ENCODE results near the gene CACNA2D3. TPM values are rescaled to one million over a fixed set of nuclear protein-coding genes. Genes with fewer than 3 reads are reported as not detected.
A peak's percentile ranks its signal among the peaks of the same experiment; 100 is the strongest.

Gene CACNA2D3
- polyA plus RNA-seq, 3 donors = 1.2 to 1.9 (median 1.7) TPM

DNA sequence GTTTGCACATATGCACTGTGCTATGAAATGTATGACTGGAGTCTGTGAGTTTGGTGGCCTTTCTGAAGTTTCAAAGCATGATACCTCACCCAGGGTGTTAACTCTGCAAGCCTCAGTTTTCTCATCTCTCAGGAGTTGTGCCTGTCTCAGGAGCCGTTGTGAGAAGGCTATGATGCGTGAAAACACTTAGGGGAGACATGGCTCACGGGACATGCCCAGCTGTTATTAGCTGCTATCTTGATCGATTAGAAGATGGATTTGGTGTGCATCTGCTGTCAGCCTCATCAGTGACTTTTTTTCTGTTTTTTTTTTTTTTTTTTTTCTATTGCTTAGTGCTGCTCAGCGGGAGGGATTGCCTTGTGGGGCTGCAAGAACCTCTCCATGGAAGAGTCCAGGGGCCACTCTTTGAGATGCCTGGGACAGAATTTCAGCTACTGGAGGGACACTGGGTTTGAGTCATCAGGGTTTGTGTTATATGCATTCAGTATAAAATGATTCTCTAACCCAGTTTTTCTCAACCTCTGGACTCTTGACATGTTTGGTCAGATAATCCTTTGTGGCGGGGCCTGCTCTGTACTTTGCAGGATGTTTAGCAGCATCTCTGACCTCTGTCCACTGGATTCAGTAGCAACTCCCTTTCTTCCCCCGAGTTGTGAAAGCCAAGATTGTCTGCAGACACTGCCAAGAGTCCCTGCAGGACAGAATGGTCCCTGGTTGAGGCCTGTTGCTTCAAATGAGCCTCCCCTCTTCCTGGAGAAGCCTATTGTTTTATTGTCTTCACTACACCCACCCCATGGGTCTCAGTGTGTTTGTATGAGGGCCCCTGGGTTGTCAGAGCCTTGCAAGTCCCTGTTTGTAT, 181.4 kb downstream of the CACNA2D3 start:
- DNase-seq (ENCODE audit: extremely low read depth in 1 of 11, low read depth in 9 of 11, low spot score in 4 of 11) = no peak

DNA sequence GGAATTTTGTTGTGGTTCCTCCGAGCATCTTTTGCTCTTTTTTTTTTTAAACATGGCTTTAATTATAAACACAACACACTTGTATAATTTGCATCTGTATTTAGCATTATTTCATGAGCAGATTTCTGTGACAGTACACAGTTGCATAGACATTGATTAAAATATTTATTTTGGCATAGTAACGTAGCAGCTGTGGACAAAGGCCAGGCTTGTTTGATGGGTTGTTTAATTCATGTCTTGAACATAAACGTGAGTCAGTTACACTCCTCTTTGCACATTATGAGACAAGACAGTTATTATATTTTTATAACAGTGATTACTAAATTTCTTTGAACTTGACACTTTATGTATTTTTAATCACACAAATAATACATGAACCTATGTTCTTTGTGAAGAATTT, 182.5 kb downstream of the CACNA2D3 start:
- DNase-seq (ENCODE audit: extremely low read depth in 1 of 11, low read depth in 9 of 11, low spot score in 4 of 11) = no peak

DNA sequence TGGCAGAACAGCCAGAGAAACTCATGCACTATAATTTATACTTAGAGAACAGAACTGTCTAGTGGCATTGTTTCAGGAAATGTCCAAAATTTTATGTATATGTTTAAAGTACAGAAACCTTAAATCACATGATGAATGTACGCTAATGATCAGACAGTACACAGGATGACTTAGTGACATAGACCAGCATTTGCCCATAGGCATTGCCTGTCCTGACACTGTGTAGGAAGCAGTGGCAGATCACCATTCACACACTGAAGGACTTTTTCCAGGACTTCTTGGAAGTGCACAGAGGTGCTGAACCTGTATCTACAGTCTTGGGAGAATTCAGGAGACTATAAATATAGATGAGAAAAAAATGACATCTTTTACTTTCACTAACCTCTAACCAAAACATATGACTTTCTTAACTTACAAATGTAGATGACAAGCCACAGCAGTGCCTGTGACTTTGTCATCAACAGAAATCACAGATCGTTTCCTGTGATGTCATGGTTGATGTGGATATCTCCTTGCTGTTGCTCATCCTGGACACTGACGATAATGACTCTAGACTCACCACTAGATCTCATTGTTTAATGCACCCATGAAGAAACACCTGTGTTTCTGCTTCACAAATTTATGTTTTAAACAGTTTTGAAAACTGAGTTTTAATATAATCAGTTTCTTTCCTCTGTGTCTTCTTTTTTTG, 183.2 kb downstream of the CACNA2D3 start:
- no peak for DNase-seq (ENCODE audit: extremely low read depth in 1 of 11, low read depth in 9 of 11, low spot score in 4 of 11)

DNA sequence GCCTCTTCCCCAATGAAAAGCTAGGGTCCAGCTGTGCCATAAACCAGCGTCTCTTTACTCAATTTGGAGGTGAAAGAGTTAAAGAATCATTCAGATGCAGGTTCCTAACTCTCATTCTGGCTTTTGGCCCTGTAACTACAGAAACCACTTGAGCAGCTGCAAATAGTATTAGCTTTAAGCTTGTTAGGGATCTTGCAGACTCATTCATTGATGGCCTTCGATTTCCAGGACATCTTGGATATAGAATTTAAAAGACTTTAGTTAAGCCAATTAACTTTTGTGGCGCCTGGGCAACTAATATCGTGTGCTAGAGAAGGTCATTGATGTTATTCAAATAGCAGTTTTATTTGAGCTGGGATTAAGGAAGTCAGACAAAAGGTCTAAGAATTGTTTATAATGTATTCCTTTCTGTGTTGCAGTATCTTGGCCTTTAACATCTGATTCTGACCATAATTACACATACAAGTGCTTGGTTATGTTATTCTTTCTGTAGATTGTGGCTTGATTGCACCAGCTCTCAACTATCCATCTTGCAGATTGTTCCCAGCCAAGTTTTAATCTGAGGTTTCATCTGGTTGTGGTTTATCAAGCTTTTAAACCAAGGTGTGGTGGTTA, 185.3 kb downstream of the CACNA2D3 start:
- no peak for DNase-seq (ENCODE audit: extremely low read depth in 1 of 11, low read depth in 9 of 11, low spot score in 4 of 11)

DNA sequence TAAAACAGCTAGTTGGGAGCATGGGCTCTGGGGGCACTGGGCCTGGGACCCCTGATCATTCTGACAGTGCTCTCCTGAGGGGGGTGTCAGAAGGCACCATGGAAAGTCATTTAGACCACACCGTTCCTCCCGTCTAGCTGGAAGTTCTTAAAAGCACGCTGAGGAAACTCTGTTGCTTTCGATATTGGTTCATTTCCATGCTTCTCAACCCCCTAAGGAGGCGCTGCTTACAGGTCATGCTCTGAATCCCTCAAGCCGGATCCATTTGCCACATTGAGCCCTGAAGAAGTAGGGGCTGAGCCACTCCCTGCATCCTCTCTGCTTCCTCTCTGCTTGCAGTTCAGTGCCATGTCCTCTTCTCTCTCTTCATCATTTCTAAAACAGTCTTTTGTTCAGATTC, 187.2 kb downstream of the CACNA2D3 start:
- DNase-seq (ENCODE audit: extremely low read depth in 1 of 11, low read depth in 9 of 11, low spot score in 4 of 11) = no peak

DNA sequence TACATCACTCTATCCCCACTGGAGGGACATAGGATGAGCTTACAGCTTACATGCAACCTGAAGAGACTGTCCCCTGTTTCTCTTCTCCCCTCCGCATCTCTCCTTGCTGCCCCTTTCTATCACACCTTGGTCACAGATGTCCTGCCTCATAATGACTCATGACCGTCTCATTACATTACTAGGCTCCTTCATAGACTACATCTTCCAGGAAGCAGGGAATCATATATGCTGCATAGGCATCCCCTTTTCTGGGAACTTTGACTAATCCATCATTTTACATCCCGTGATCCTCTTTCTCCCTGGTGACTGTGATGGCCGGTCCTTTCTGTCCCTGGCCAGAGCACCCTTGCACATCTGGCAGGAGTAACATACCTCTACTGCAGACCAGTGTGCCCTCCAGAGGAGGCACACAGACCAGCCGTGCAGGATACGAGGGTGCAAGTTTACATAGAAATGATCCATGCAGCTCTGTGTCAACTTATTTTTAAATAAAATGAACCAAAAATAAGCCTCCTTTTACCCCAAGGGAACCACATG, 188.9 kb downstream of the CACNA2D3 start:
- DNase-seq (ENCODE audit: extremely low read depth in 1 of 11, low read depth in 9 of 11, low spot score in 4 of 11) = no peak

DNA sequence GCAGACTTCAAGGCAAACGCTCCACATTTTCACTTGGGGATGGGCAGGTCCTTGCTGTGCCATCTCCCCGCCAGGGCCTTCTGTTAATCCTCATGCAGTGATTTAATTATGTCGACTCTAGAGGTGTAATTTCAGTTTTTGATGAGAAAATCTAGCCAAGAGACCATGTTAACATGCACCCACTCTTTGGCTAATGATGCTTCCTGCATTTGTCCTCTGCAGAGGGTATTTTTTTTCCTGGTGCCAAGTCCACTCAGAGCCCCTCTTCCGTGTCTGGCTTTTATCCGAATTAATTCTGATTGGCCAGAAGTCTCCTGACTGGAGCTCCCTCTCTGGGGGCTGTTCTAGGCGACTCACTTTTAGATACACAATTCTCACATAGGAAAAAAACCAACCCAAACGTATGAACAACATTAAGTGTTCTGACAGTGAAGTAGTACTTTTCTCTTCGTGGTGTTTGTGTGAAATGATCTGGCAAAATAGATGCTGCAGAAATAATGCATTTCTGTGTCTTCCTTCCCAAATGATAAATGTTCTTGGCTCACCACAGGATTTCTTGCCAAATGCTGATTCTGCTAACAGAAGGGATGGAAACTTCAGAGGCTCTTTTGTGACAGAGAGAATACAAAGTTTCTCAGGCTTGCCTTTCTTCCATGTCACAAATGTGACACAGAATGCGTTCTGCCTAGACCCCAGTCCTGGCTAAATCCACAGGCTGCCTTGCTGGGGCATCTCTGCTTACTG, 190.0 kb downstream of the CACNA2D3 start:
- DNase-seq (ENCODE audit: extremely low read depth in 1 of 11, low read depth in 9 of 11, low spot score in 4 of 11) = no peak

DNA sequence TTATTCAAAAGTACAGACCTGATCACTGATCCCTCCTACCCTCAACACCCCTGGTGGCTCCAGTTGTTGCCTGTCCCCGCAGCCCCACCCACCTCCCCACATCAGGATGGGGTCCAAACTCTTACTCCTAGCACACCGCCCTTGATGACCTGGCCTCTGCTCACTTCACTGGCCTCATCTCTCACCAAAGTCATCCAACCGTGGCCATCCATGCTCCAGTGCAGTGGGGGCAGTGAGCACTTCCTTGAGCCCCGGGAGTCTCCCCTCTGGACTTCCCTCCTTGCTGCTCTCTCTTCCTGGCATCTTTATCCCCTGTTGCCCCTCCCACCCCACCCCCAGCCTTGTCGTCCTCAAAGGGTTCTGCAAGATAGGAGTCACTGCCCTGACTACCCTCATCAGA, 191.1 kb downstream of the CACNA2D3 start:
- DNase-seq (ENCODE audit: extremely low read depth in 1 of 11, low read depth in 9 of 11, low spot score in 4 of 11) = no peak

DNA sequence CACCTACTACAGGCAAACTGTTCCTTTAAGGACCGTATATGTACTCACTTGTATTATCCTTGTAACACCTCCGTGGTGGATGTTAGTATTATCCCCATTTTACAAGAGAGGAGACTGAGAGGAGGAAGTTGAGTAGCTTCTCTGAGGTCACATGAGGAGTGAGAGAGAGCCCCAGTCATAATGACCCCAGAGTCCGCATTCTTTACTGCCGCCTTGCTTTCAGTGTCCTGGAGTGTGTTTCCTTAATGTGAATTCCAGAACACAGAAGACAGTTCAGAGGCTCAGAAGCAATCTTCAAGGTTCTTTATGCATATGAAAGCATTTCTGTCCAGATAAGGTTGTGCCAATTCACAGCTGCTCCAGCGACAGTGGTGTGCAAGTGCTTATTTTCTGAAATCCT, 199.2 kb downstream of the CACNA2D3 start:
- DNase-seq (ENCODE audit: extremely low read depth in 1 of 11, low read depth in 9 of 11, low spot score in 4 of 11) = no peak

DNA sequence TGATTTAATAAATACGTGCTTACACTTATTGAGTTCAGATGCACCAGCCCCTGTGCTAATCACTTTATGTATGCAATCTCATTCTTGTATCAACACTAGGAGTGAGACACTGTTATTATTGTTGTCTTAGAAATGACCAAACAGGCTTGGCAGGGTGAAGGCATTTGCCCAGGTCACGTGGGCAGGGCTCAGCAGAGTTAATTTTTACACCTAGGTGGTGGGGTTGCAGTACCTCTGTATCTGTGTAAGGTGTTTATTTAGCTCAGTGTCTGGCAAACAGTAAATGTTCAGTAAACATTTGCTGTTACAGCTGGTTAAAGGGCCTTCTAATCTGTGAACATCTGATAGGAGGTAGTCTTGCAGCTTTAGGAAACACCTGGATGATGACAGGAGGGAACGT, 200.0 kb downstream of the CACNA2D3 start:
- DNase-seq (ENCODE audit: extremely low read depth in 1 of 11, low read depth in 9 of 11, low spot score in 4 of 11) = peak in 3 of 11 donors; percentile 17 to 61 (median 53)

DNA sequence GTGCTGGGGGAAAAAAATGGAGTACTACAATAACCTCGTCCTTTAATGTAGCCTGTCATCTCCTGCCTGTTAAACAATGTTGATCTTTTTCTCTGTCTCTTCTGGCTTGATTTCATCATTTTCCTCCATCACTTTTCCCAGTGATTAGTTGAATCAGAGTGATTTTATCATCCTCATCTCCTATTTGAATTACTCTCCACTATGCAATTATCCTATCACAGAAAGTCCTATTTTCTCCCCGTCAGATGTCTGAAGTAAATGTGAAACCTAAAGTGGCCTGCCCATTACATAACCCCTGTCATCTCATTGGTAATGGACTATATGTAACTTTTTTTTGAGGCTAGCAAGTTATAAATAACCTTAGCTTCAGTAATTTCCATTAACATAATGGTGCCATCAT, 201.8 kb downstream of the CACNA2D3 start:
- DNase-seq (ENCODE audit: extremely low read depth in 1 of 11, low read depth in 9 of 11, low spot score in 4 of 11) = no peak

DNA sequence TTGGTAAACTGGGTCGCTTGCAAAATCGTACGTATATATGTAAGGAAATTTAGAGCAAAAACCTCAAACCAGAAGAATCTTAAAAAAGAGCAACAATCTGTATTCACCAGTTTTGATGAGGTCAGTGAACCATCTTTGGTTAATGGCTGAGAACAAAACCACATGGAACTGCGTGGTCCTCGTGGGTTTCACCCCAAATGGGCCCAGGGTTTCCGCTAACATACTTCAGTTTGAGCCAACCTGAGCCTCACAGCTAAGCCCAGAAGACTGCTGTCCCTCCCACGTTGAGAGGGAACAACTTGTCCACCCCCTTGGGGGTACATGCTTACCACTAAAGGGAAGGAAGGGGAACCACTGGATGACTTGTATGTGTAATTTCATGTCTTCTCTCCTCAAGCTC, 204.6 kb downstream of the CACNA2D3 start:
- no peak for DNase-seq (ENCODE audit: extremely low read depth in 1 of 11, low read depth in 9 of 11, low spot score in 4 of 11)

DNA sequence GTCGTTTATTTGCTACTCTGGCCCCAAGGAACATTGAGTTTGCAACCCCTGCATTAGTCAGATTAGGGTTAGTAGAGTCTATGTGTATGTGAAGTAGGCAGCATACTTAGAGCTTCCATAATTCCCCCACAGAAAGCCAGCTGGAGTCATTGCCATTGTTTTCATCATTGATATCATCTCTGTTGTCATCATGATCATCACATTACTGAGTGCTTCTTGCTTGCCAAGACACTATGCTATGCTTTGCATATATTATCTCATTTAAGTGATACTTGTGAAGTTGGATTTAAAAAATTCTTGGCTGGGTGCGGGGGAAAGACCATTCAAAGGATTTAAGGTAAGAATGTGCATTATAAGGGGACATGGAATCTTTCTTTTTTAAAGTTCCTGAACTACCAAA, 209.0 kb downstream of the CACNA2D3 start:
- no peak for DNase-seq (ENCODE audit: extremely low read depth in 1 of 11, low read depth in 9 of 11, low spot score in 4 of 11)

DNA sequence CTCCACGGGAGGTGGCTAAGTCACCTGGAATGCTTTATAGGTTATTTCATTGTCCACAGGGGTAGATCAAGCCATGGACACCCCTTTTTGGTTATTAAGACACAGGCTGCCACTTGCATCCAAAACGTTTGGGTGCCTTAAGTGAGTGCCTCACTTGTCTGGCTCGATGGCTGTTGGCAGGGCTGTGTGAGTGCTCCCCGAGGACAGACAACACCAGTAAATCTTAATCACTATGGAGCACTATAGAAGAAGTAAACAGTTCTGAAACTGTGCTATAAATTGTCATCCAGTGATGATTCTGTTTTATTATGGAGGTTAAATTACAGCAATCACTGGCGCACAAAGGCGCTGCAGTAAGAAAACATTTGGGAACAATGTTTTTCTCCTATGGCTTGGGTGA, 215.5 kb downstream of the CACNA2D3 start:
- DNase-seq (ENCODE audit: extremely low read depth in 1 of 11, low read depth in 9 of 11, low spot score in 4 of 11) = no peak

DNA sequence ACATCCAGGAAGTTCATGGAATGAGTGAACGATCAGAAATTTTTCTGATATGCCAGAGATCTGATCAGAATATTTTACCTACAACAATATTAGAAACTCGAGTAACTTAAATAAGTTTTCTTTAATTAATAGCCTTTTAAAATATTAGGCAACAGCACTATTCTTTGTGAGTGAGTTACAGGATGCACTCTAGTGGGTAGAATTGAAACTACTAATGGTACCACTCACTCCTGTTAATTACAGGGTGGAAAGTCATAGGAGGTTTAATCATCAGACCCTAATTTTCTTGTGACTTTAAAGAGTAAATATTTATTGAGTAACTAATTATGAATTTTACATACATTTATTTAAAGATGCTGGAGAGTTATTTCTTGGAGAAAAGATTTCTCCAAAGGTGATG, 217.3 kb downstream of the CACNA2D3 start:
- DNase-seq (ENCODE audit: extremely low read depth in 1 of 11, low read depth in 9 of 11, low spot score in 4 of 11) = no peak

DNA sequence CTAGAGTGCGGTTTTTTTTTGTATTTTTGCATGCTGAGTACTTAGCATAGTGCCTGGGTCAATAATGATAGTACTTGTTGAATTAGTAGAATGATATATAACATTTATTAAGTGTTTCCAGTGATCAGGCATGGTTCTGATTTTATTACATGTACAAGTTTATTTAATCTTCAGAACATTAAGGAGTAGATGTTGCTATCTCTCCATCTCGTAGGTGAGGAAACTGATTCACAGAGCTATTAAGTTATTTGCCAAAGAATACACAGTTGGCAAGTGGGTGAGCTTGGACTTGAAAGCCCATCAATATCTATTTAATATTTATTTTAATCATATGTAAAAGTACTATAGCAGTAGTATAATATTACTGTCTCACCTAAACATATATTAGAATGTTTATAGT, 219.5 kb downstream of the CACNA2D3 start:
- no peak for DNase-seq (ENCODE audit: extremely low read depth in 1 of 11, low read depth in 9 of 11, low spot score in 4 of 11)

DNA sequence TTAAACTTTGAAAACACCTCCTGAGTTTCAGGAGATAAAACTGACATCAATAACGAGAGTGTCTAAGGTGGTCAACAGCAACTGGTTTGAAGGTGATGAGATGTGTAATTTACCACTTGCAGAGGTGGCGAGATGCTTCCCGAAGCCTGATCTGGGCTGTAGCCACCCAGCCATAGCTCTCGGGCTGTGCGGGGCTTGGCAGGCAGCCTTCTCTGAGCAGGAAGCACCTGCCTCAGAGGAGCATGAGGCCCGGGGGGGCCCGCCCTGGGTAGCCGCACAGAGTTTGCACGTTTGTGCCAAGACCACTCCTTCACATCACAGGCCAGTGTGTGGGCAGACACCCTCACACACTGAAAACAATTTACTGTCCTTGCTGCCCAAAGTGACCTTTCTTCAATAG, 220.3 kb downstream of the CACNA2D3 start:
- no peak for DNase-seq (ENCODE audit: extremely low read depth in 1 of 11, low read depth in 9 of 11, low spot score in 4 of 11)

DNA sequence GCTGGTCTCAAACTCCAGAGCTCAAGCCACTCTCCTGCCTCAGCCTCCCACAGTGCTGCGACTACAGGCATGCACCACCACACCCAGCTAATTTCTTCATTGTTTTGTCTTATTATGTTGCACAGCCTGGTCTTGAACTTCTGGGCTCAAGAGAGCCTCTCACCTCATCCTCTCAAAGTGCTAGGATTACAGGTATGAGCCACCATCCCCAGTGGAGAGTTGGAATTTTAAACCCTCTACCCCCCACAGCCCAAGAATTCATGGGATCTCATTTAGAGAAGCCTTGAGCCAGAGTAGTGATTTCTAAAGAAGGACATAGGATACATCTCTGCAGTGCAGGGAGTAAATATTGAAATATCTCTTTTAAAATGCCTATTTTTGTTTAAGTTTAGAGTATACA, 221.1 kb downstream of the CACNA2D3 start:
- no peak for DNase-seq (ENCODE audit: extremely low read depth in 1 of 11, low read depth in 9 of 11, low spot score in 4 of 11)

DNA sequence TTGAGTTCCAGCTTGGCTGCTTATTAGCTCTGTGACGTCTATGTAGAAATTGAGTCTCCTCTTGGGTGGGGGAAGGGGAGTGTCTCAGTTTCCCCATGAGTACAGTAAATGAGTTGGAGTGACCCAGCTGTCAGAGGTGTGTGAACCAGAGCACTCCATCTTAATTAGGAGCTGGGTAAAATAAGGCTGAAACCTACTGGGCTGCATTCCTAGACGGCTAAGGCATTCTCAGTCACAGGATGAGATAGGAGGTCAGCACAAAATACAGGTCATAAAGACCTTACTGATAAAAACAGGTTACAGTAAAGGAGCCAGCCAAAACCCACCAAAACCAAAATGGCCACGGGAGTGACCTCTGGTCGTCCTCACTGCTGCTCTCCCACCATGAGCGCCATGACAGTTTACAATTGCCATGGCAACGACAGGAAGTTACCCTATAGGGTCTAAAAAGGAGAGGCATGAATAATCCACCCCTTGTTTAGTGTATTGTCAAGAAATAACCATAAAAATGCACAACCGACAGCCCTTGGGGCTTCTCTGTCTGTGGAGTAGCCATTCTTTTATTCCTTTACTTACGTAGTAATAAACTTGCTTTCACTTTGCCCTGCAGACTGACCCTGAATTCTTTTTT, 222.4 kb downstream of the CACNA2D3 start:
- no peak for DNase-seq (ENCODE audit: extremely low read depth in 1 of 11, low read depth in 9 of 11, low spot score in 4 of 11)

All from renal cortex interstitium (tissue), 11 donors.